ENCODE measurements around the gene ANGPTL1.

DNA sequence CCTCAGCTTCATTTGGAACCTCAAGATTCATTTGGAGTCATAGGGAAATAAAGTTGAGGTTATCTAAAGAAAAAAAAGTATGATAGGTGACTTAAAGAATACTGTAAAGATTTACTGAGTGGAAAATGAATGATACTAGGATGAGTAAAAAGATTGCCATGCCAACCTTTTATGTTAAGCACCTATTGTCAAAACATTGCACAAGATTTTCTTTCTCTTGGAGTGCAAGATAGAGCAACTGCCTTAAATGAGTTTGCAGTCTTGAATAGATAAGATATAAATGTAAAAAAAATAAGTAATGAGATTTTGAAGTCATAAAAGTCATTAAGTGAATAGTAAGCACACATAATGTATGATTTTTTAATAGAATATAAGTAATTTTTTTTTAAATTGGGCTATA is 5.1 kb upstream of the ANGPTL1 start:
- TF ChIP-seq EZH2 (IDR thresholded peaks at IDR 0.05; ENCODE audit: insufficient read depth, poor library complexity, severe bottlenecking) (no peak), EZH2phosphoT487 (IDR thresholded peaks at IDR 0.05; ENCODE audit: insufficient read depth, low read depth) (no peak)
